ENCODE measurements around the gene RTN4RL2. TPM values are rescaled to one million over a fixed set of nuclear protein-coding genes. Genes with fewer than 3 reads are reported as not detected.

RTN4RL2 gene
- total and polyA plus RNA-seq, 9 of the 15 experiments (the other 6 are each of a cell fraction or from before 2014, with no cell fraction given) = 0.06 to 1.9 (median 0.34) TPM; not detected in 4

GRCh38 chr11:57474803-57475115 lies 14.4 kb downstream of the RTN4RL2 start (continued):
- TF ChIP-seq STAT5B (CRISPR knock-in tag; IDR thresholded peaks at IDR 0.05) (no peak), GTF3C2 (IDR thresholded peaks at IDR 0.05; ENCODE audit: borderline replicate concordance, extremely low read depth, insufficient read length) (no peak)

- H3K4me1 ChIP-seq (replicated peaks in 1 of 2; ENCODE audit: control insufficient read depth in 2 of 2, insufficient read depth in 2 of 2, low read length in 2 of 2) = peaks cover 26 to 33% of the 10 kb centered on the region in 2 experiments
- DNase-seq (ENCODE audit: extremely low read depth in 1 of 4, low spot score in 3 of 4) = no peak
- no peaks in the 10 kb centered on the region for H3K79me2 ChIP-seq (ENCODE audit: control insufficient read depth, insufficient read depth, low read length)
- H3K27me3 ChIP-seq (ENCODE audit: control insufficient read depth in 2 of 2, insufficient read depth in 2 of 2, low read length in 2 of 2) = no peaks in the 10 kb centered on the region
- in situ Hi-C loops (cut with MboI) = no loop called here
- no peak overlapping the region for H3K4me2 ChIP-seq (ENCODE audit: insufficient read depth, low read length)
- FAIRE-seq = no peak
- POLR2A ChIA-PET = interaction anchor here (0.5 to 1.3 kb wide), 3 partner anchors 9 to 144 kb away, joined by 3 to 6 read pairs (median 3); no protein-coding TSS in a partner anchor
- peaks cover 3% of the 10 kb centered on the region; the same call in 1 of the 3 replicates for H3K36me3 ChIP-seq (ENCODE audit: control insufficient read depth, insufficient read depth, low read length)
- H3K9me1 ChIP-seq (ENCODE audit: control insufficient read depth, insufficient read depth, low read length) = no peaks in the 10 kb centered on the region
- ATAC-seq = no peak
- H2AFZ ChIP-seq (ENCODE audit: low read depth, low read length) = no peak overlapping the region
- no peaks in the 10 kb centered on the region; the same call in 1 of the 2 replicates for H4K20me1 ChIP-seq (replicated peaks; ENCODE audit: control insufficient read depth, insufficient read depth, low read length)
- H3K9me3 ChIP-seq (replicated peaks; ENCODE audit: control insufficient read depth, insufficient read depth, low read depth, low read length) = no peaks in the 10 kb centered on the region
- H3K27ac ChIP-seq (ENCODE audit: extremely low read depth, low read depth, low read length) = no peak overlapping the region
- H3K9ac ChIP-seq (ENCODE audit: insufficient read depth in 1 of 2, low read depth in 2 of 2, low read length in 2 of 2) = no peak overlapping the region
- no peak overlapping the region for H3K4me3 ChIP-seq
- WGBS (ENCODE audit: insufficient coverage, low coverage, missing lambda C conversion rate) = 12% methylated on average over 1 of the region's 1 CpG
- BruUV-seq (replicated peaks) = no TSS peak
- CTCF ChIA-PET (ENCODE audit: low intra/inter-chr PET ratio) = no interaction called here
- intact Hi-C loops (cut with micrococcal nuclease) = no loop called here
- no peak for TF ChIP-seq ZBTB12 (CRISPR knock-in tag; IDR thresholded peaks at IDR 0.05)
- no peak for TF ChIP-seq SRF (CRISPR knock-in tag; IDR thresholded peaks at IDR 0.05)
- TF ChIP-seq ZZZ3 (IDR thresholded peaks at IDR 0.05) = no peak
- no peak for TF ChIP-seq MYNN (IDR thresholded peaks at IDR 0.05)
- no peak for TF ChIP-seq MYNN (CRISPR knock-in tag; IDR thresholded peaks at IDR 0.05)
- TF ChIP-seq ESRRA (IDR thresholded peaks at IDR 0.05; ENCODE audit: borderline replicate concordance, low read depth) = no peak
- no peak for TF ChIP-seq ZC3H11A (IDR thresholded peaks at IDR 0.05; ENCODE audit: low read depth, low read length)
- TF ChIP-seq HMG20A (CRISPR knock-in tag; conservative IDR thresholded peaks at IDR 0.05) = no peak
- TF ChIP-seq NBN (IDR thresholded peaks at IDR 0.05; ENCODE audit: low read depth) = no peak
- TF ChIP-seq GTF3C2 (IDR thresholded peaks at IDR 0.05; ENCODE audit: borderline replicate concordance, extremely low read depth, insufficient read length) = no peak
- no peak for TF ChIP-seq STAT6 (CRISPR knock-in tag; IDR thresholded peaks at IDR 0.05)
Observed at GRCh38 chr11:57475191-57475590, 14.9 kb downstream of the RTN4RL2 start.
